ENCODE data around the gene SAG.

DNA sequence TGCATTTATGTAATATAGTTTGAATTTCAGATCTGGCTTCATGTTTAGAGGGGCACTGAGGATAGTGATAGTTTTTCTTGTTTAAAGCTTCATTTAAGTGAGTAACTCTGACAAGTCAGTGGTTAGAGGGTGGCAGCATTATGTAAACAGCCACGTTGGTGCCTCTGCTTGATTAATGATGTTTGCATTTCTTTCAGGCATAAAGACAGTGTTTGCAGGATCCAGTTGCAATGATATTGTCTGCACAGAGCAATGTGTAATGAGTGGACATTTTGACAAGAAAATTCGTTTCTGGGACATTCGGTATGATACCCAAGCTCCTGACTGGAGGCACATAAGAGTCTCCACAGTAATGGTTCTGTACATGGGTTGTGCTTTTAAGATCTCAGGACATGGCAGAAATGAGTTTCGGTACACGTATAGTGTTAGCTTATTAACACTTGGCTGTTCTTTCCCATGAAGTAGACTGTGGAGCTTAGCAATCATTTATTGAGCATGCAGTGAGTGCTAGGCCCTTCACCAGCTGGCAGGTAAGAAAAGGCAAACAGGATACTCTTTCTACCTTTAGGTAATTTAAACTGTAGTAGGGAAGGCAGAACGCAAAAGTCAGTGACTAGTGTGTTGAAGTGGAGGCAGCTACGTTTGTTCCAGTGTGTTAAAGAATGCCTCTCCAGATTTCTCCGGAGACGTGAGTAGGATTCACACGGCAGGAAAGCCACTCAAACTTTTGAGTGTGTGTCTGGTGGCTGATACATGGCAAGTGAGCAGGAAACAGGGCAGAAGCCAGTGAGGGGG, 17.4 kb upstream of the SAG start:
- no peak for TF ChIP-seq POLR2A (IDR thresholded peaks at IDR 0.05)
- no peak for TF ChIP-seq CTCF (IDR thresholded peaks at IDR 0.05)

All from breast epithelium (tissue), 3 donors.